Activated CD4-positive, CD25-positive, alpha-beta regulatory T cell treated with anti-CD3 and anti-CD28 coated beads, Interleukin-2, amount 50 U/mL, for 72 hours (primary cell): ENCODE results near the gene PKIB.
A peak's percentile ranks its signal among the peaks of the same experiment; 100 is the strongest.
"Not testable (repeated sequence)": the region's sequence is repeated elsewhere in the genome, so short reads cannot be mapped to it uniquely, and the experiment has no call there.

Source experiments
- DNase-seq: peaks from one replicate; pipeline ENCODE4 v3.0.0; 2021

The PKIB gene

DNA sequence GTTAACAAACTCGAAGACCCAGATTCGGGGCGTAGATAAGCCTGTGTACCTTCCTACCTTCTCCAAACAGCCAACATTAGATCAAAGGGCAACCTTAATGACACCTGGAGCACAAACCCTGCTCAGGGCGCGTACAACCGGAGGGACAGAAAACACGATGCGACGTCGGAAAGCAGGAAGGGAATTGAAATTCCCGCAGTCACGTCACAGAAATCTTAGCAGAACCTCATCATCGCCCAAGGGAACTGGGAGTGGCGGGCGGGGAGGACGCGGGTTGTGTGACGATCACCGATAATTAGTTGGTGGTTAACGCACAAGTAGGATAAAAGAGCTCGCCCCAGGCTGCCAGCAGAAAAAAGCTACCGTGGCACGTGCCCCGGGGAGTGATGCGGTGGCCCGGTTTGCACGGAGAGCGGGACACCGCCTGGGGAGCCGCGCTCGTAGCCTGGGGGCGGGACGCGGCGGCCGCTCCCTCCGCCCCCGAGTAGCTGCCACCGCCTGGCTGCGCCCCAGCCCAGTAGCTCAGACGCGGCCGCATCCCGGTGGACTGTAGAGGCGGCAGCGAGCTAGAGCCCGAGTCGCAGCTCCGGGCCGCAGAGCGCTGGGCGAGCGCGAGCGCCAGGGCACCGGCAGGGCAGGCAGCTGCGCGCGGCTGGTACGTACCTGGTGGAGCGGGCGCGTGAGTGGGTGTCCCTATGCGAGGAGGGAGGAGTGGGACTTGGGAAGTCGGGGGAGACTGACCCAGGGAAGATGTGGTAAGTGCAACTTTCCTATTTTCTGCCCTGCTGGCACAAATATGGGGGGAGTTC, at the start of gene PKIB:
PKIB (plus strand) TSS at position 525 of the 809 bp plus-strand sequence. CDS start 107,390 bp downstream, outside the sequence.
- DNase-seq = peak; percentile 38

DNA sequence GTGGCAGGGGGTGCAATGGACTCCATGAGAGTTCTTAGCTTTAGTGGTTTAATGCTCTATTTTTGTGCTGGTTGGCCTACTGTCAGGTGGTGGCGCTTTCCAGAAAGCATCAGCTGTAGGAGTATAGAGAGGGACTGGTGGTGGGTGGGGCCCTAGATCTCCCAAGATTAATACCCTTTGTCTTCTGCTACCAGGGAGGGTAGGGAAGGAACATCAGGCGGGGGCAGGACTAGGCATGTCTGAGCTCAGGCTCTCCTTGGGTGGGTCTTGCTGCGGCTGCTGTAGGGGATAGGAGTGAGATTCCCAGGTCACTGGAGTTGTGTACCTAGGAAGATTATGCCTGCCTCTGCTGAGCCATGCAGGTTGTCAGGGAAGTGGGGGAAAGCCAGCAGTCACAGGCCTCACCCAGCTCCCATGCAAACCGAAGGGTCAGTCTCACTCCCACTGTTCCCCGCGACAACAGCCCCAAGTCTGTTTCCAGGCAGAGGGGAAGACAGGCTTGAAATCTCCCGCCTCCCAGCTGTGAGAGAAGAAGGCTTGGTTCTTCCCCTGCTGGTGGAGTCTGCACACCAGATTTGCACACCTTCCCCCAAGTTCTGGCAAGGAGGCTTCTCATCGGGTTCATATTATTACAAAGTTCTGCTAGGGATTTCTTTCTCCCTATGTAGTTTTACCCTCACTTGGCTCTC, 46.7 kb upstream of the PKIB start:
- no peak for DNase-seq

- DNase-seq = no peak
Observed at GRCh38 chr6:122564230-122564629, 46.0 kb upstream of the PKIB start.

DNA sequence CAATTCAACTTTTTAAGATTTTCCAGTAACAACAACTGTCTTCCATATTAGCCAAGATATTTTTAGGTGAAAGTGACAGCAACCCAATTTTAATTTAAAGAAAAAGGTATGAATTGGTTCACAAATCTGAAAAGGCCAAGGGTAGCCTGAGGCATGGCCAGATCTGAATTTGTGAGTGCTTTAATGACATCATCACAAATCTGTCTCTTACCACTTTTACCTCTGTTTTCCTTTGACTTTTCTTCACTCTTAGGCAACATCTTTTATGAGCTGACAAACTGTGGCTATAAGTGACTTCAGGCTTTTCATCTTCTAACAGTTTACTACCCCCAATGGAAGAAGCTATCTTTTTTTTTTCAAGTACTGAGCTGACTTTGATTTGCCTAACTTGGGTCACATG, 44.5 kb upstream of the PKIB start:
- DNase-seq = no peak

DNA sequence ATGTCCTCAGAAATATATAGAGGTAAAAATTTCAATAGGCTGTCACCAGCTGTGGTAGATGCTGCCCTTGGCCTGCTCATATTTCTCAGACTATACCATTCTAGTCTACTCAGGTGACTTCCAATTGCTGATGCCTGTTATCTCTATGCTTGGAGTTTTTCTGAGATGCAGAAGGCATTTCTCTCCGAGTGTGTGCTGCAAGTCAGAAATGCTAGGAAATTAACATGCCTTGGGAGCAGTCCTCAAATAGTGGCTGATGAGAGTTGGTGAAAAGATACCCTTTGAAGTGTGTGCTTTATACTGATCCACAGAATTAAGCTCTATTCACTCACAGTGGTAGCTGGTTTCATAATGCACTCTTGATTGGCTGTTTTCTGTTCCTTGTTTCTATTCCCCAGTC, 43.2 kb upstream of the PKIB start:
- no peak for DNase-seq

GRCh38 chr6:122568350-122568749, 41.9 kb upstream of the PKIB start:
- no peak for DNase-seq

- DNase-seq = no peak
Observed at GRCh38 chr6:122568797-122569221, 41.4 kb upstream of the PKIB start.

DNA sequence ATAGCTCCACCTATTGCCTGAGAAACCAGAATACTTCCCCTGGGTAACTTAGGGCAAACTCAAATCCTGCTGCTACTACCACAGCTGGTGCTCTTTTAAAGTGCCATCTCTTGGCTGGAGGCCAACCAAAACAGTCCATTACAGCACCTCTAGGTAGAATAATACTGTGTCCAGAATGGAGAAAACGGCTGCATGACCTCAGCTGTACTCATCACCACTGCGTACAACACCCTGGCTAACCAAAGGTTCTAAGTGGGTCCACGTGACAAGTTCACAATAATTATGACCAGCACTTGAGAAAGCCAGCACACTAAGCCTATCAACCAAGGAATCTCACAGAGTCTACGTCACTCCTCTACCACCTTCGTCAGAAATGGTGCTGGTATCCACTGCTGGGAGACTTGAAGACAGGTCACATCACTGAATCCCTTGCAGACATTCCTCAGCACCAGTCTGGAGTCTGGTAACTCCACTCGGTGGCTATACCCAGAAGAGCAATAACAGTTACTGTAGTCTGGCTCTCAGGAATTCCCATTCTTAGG, 40.9 kb upstream of the PKIB start:
- no peak for DNase-seq

- DNase-seq = no peak
Observed at GRCh38 chr6:122571888-122572287, 38.3 kb upstream of the PKIB start.

DNA sequence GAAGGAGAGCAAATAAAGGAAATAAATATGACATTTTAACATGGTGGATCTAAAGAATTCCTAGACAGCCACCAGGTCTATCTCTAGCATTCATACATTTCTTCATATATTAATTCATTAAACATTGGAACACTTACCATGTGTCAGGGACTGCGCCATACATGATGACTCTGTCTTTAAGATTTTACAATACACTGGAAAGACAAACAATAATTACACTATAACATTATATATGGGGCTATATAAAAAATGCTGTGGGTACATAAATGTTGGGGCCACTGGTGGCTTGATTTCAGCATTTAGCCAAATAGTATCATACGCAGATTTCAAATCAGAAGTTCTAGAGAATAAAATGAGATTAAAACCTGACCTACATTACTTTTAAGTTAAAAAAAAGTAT, 33.3 kb upstream of the PKIB start:
- no peak for DNase-seq

GRCh38 chr6:122578961-122579360, 31.2 kb upstream of the PKIB start:
- DNase-seq = no peak

DNA sequence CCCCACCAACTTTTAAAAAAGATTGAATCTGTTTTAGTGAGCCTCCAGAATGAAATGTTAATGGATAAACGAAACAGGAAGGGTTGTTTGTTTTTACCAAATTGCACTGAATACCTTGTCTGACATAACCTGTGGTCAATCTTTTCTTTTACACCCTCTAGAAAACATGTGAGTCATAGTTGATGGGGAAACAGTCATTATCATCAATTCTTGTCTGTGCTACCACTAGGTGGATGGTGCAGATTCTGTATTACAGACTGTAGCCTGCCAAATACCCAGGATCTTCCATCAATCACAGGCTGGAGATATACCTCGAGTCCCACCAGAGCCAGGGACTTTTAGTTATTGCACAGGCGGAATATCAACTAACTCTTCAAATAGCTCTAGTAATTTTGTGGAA, 29.5 kb upstream of the PKIB start:
- no peak for DNase-seq

- no peak for DNase-seq
Observed at GRCh38 chr6:122589115-122589514, 21.1 kb upstream of the PKIB start.

- not testable (repeated sequence) for DNase-seq
Observed at GRCh38 chr6:122598295-122598694, 11.9 kb upstream of the PKIB start.

DNA sequence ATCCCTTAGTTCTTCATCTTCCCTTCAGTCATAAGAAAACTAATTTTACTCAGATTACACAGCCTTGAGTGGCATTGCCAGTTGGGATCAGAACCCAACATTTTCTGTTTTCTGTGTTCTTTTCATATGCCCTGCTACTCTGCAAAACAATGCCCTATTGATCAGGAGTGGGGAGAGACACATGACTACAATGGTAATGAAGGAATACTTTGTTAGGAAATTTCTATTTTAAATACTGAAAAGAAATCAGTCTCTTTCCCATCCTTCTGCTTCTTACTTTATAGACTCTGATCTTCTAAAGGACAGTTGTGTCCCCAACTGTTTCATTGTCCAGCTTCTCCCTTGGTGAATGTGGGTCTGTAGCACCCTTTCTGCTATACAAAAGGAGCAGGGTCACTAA, 5.5 kb upstream of the PKIB start:
- DNase-seq = no peak

DNA sequence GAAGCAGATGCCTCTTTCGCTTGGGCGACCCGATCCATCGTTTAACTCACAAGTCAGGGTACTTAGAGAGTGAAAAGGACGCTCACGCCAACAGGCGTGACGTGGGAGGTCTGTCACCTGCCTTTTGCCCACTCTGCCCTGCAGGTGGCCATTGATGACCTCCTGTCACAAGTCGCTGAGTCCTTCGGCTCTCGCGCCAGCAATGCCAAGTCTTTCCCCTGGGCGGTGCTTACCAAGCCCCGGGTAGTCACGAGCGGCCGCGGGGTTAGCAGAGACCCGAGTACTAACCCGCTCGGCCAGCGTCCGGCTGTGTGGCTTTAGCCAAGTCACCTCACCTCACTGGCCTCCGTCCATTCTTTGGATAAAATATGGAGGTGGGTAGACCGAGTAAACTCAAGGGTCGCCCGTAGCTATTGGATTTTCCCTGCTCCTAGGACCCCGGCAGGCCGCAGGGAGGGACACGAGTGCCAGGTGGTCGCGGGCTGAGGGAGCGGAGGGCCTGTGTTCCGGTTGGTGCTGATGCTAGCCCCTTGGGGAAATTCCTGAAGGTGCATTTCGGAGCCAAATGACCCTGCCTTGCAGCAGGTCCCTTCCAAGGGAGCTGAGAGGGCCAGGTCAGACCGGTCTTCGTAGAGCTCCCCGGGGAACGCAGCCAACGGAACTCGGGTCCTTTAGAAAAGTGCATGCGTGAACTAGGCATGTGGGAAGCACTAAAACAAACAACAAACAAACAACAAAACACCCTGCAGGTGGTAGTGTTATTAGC, 668 bp downstream of the PKIB start:
- no peak for DNase-seq

DNA sequence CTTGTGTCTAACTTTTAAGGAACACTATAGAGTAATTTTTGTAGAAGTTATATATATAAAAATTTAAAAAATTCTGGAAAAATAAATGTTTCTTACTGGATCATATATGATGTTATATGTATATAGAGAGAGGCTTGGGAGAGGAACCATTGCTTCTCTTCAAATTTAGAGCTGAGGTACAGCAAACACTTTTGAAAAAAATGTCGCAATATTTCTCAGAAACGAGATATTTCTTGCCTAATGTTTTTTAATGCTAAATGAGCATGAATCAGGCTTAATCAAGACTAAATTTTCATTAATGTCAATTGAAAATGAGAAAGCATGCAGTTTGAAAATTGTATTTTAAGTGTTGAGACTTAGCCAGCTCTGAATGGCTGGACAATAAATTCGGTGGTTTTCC, 2.6 kb downstream of the PKIB start:
- DNase-seq = no peak

DNA sequence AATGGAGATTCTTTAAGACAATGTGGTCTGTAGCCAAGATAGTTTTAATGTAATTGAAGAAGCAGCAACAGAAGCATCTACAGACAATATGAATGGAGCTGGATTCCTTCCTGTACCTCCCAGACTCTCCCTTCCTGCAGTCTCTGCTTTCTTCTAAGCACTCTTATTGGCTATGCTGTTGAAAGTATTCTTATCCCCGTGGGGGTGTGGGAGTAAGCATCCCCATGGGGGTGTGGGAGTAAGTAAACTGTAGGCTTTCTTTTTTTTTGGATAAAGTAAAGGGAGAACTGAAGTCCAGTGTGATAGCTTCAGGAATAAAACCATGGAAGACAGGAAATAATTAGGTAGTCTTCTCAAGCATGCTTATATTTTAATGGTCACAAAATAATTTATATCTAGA, 4.1 kb downstream of the PKIB start:
- DNase-seq = no peak

- DNase-seq = no peak
Observed at GRCh38 chr6:122615409-122615808, 5.2 kb downstream of the PKIB start.

- DNase-seq = no peak
Observed at GRCh38 chr6:122616877-122617276, 6.7 kb downstream of the PKIB start.

GRCh38 chr6:122619309-122619708, 9.1 kb downstream of the PKIB start:
- DNase-seq = no peak

GRCh38 chr6:122620428-122620827, 10.2 kb downstream of the PKIB start:
- no peak for DNase-seq

- DNase-seq = no peak
Observed at GRCh38 chr6:122620902-122621301, 10.7 kb downstream of the PKIB start.
